ENCODE measurements around the gene ASCC3. TPM values are rescaled to one million over a fixed set of nuclear protein-coding genes. Genes with fewer than 3 reads are reported as not detected.

Gene ASCC3
- total RNA-seq, 5 donors from 2014 or later (not counting 1 experiment from before 2014, with no cell fraction given), result 39.2 to 49.6 (median 44.2) TPM

DNA sequence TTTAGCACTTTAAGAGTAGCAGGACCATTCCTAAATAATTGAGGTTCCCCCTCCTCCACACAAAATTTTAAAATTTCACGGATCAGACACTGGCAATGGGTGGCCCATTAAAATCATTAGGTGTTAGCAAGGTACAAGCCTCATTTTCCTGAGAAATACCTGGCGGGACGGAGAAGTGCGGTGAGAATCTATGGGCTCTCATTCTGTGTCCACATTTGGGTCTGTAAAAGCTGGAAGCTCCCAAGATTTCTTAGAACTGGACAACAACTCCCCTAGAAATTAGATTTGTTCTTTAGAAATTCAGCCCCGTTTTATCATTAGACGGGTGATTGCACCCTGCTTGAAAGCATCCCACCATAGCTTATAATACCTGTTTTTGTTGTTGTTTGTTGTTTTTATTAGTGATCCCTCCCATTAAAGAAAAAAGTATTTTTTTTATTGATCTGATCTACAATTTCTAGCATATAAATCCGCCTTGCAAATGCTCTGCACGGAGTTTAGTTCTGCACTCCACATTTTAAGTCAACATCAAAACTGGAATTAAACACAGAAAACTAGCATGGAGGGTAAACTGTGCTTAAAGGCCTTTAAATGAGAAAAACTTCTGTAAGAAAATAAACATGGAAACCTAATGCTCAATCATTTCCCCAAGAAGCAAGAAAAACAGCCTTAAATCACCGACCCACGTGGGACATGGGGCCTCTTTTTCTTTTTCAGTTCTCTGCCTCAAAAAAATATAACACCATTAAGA lies 422.1 kb downstream of the ASCC3 start:
- DNase-seq (no peak), ATAC-seq (replicated peaks in 1 of 4) (no peak)
- no peaks in the 10 kb centered on the region for H3K36me3 ChIP-seq (ENCODE audit: control insufficient read depth in 2 of 2, extremely low read depth in 1 of 2, insufficient read depth in 1 of 2, low read length in 1 of 2)
- H3K4me3 ChIP-seq (ENCODE audit: control insufficient read depth in 1 of 2, extremely low read depth in 1 of 2, low read length in 1 of 2), result no peak overlapping the region
- H3K27me3 Mint-ChIP-seq, result peaks cover 77 to 81% of the 10 kb centered on the region in 2 donors
- CTCF ChIA-PET, result no interaction called here
- H3K4me1 Mint-ChIP-seq, result peaks cover 16 to 18% (median 17%) of the 10 kb centered on the region in 3 donors
- no peak overlapping the region for H3K27ac Mint-ChIP-seq
- POLR2A ChIA-PET, result no interaction called here
- H3K4me3 Mint-ChIP-seq, result no peak overlapping the region
- H3K36me3 Mint-ChIP-seq, result peaks cover 9% of the 10 kb centered on the region
- no peak overlapping the region for H3K27ac ChIP-seq (ENCODE audit: low read length)
- 0% methylated on average over 1 of the region's 10 CpGs for WGBS (ENCODE audit: insufficient coverage)
- H3K9me3 Mint-ChIP-seq, result peaks cover 5 to 27% (median 5%) of the 10 kb centered on the region in 3 donors
- peaks cover 17 to 67% of the 10 kb centered on the region in 2 experiments for H3K27me3 ChIP-seq (replicated peaks in 1 of 2; ENCODE audit: control insufficient read depth in 2 of 2, extremely low read depth in 1 of 2, insufficient read depth in 2 of 2, low read length in 1 of 2)
- H3K4me1 ChIP-seq (ENCODE audit: control insufficient read depth in 1 of 2, extremely low read depth in 1 of 2, insufficient read depth in 2 of 2, low read length in 2 of 2), result peaks cover 0 to 18% of the 10 kb centered on the region in 2 experiments
- no peaks in the 10 kb centered on the region for H3K9me3 ChIP-seq
